COLO829 (cell line): ENCODE measurements around the gene MBNL1.

ENCODE experiments used
- DNase-seq: peaks from one replicate; pipeline ENCODE4 v3.0.0; 2012; ENCODE audit warnings: low spot score

The MBNL1 gene

GRCh38 chr3:152448091-152448490 is 179.4 kb downstream of the MBNL1 start:
- DNase-seq = no peak

GRCh38 chr3:152452318-152452717 is 183.6 kb downstream of the MBNL1 start:
- no peak for DNase-seq

- DNase-seq = no peak
Measured at GRCh38 chr3:152454076-152454875, 185.5 kb downstream of the MBNL1 start.

- no peak for DNase-seq
Measured at GRCh38 chr3:152455989-152456388, 187.3 kb downstream of the MBNL1 start.

GRCh38 chr3:152457500-152458375 is 189.0 kb downstream of the MBNL1 start:
- DNase-seq = no peak

- DNase-seq = no peak
Measured at GRCh38 chr3:152458376-152459117, 189.8 kb downstream of the MBNL1 start.

GRCh38 chr3:152459118-152459515 is 190.4 kb downstream of the MBNL1 start:
- peak; percentile 27 for DNase-seq

GRCh38 chr3:152459572-152459971 is 190.8 kb downstream of the MBNL1 start:
- DNase-seq = no peak

GRCh38 chr3:152460936-152461335 is 192.2 kb downstream of the MBNL1 start:
- DNase-seq = peak; percentile 27

- no peak for DNase-seq
Measured at GRCh38 chr3:152461460-152461859, 192.7 kb downstream of the MBNL1 start.

- DNase-seq = peak; percentile 25
Measured at GRCh38 chr3:152466784-152467183, 198.1 kb downstream of the MBNL1 start.

- no peak for DNase-seq
Measured at GRCh38 chr3:152469248-152470025, 200.7 kb downstream of the MBNL1 start.

GRCh38 chr3:152470095-152470494 is 201.4 kb downstream of the MBNL1 start:
- DNase-seq = no peak

GRCh38 chr3:152470893-152471292 is 202.2 kb downstream of the MBNL1 start:
- no peak for DNase-seq

GRCh38 chr3:152471814-152472671 is 203.3 kb downstream of the MBNL1 start:
- peak; percentile 79 for DNase-seq

GRCh38 chr3:152472672-152472954 is 203.9 kb downstream of the MBNL1 start:
- no peak for DNase-seq

- peak; percentile 56 for DNase-seq
Measured at GRCh38 chr3:152474585-152474984, 205.9 kb downstream of the MBNL1 start.

- no peak for DNase-seq
Measured at GRCh38 chr3:152477422-152477821, 208.7 kb downstream of the MBNL1 start.

- no peak for DNase-seq
Measured at GRCh38 chr3:152480282-152480953, 211.7 kb downstream of the MBNL1 start.

GRCh38 chr3:152486364-152486763 is 217.6 kb downstream of the MBNL1 start:
- DNase-seq = no peak
